DND-41 (cell line): ENCODE results near the gene MADCAM1.

Experiments used
- CTCF ChIP-seq: IDR thresholded peaks from 2 replicates; pipeline ENCODE4 v1.5.1; 2012; ENCODE audit warnings: borderline replicate concordance, low read length, moderate library complexity, mild to moderate bottlenecking; ENCODE audit not compliant: poor library complexity, severe bottlenecking; ENCODE audit errors: extremely low read depth
- EZH2 ChIP-seq: IDR thresholded peaks from 3 replicates; pipeline ENCODE4 v1.6.1; 2012; ENCODE audit warnings: borderline replicate concordance, low read depth, mild to moderate bottlenecking, moderate library complexity, low read length, inconsistent platforms; ENCODE audit not compliant: severe bottlenecking

DNA sequence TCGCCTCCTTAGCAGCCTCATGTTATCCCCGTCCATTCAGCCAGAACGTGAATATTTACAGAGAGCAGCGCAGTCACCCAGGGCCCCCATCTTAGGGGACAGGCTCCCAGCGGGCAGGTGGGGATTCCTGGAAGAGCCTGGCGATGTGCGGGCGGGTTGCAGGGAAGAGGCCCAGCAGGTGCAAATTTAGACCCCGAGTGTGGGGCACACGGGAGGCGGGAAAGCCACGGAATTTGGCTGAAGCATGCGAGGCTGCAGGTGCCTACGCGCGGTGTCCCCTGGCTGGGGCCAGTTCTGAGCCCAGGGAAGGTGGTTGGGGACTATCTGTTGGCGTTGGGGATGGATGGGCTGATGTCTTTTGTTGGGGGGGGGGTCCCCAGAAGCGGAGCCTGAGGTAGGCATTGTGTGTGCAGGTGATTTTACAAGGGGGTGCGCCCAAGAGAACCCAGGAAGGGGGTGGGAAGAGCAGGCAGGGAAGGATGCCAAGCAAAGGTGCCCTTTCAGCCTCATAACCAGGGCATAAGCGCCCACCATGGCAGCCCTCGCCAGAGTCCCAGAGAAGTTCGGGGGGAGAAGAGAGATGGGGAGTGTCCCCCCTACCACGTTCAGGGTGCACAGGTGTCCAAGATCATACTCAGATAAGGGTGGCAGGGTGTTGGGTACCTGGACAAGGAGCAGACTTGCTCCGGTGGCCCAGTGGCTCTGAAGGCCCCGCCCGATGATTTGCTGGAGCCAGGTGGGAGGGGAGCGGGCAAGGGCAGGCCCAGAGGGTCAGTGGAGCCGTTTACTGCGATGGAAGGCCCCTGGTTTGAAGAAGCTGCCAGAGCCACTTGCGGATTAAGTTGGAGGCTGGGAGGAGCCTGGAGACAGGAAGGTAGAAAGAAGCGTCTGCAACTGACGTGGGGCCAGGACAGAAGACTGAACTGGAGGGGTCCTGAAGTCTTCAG is 12.2 kb downstream of the MADCAM1 start:
- TF ChIP-seq CTCF (no peak), EZH2 (no peak)
